HEK293T (cell line): ENCODE data around the gene ALDH16A1.

Experiments used
- CTCF ChIA-PET: fragments of 350-600 bp; formaldehyde crosslinking; extraction: SDS; loops from one replicate; lab custom pipeline; 2021; ENCODE audit warnings: antibody characterized with exemption, inconsistent platforms; lab: Yijun Ruan, JAX
- POLR2A ChIA-PET: fragments of 350-600 bp; formaldehyde crosslinking; extraction: SDS; loops from one replicate; lab custom pipeline; 2020; ENCODE audit warnings: antibody characterized with exemption, inconsistent platforms; lab: Yijun Ruan, JAX
- DNase-seq: peaks from one replicate; pipeline ENCODE4 v3.0.0; 2012; ENCODE audit warnings: mixed read lengths; ENCODE audit errors: extremely low spot score
- ARNT ChIP-seq: fragments of 450-650 bp; IDR thresholded peaks from 2 replicates; pipeline ENCODE4 v1.6.1; 2017; ENCODE audit warnings: mild to moderate bottlenecking
- BHLHE40 ChIP-seq: fragments of 450-650 bp; IDR thresholded peaks from 2 replicates; pipeline ENCODE4 v1.6.1; 2016; ENCODE audit warnings: mild to moderate bottlenecking, moderate library complexity, borderline replicate concordance
- CTBP1 ChIP-seq: fragments of 450-650 bp; IDR thresholded peaks from 2 replicates; pipeline ENCODE4 v1.6.1; 2016; ENCODE audit warnings: borderline replicate concordance
- ELF4 ChIP-seq: fragments of 450-650 bp; IDR thresholded peaks from 2 replicates; pipeline ENCODE4 v1.6.1; 2017; ENCODE audit warnings: antibody characterized with exemption
- FOXA1 ChIP-seq: fragments of 450-650 bp; IDR thresholded peaks from 2 replicates; pipeline ENCODE4 v1.6.1; 2016; ENCODE audit warnings: mild to moderate bottlenecking
- FOXK2 ChIP-seq: fragments of 450-650 bp; IDR thresholded peaks from 2 replicates; pipeline ENCODE4 v1.6.1; 2016; ENCODE audit warnings: mild to moderate bottlenecking
- FOXM1 ChIP-seq: fragments of 450-650 bp; IDR thresholded peaks from 2 replicates; pipeline ENCODE4 v1.6.1; 2017; ENCODE audit warnings: mild to moderate bottlenecking, borderline replicate concordance
- HDGF ChIP-seq: fragments of 450-650 bp; IDR thresholded peaks from 2 replicates; pipeline ENCODE4 v1.6.1; 2017; ENCODE audit warnings: antibody characterized with exemption, borderline replicate concordance
- L3MBTL2 ChIP-seq: fragments of 450-650 bp; conservative IDR thresholded peaks from 2 replicates; pipeline ENCODE4 v1.6.1; 2016; ENCODE audit warnings: mild to moderate bottlenecking
- LEF1 ChIP-seq: fragments of 450-650 bp; IDR thresholded peaks from 2 replicates; pipeline ENCODE4 v1.6.1; 2017; ENCODE audit warnings: mild to moderate bottlenecking, borderline replicate concordance
- NFRKB ChIP-seq: fragments of 450-650 bp; IDR thresholded peaks from 2 replicates; pipeline ENCODE4 v1.6.1; 2016; ENCODE audit warnings: mild to moderate bottlenecking, moderate library complexity
- PKNOX1 ChIP-seq: fragments of 450-650 bp; IDR thresholded peaks from 2 replicates; pipeline ENCODE4 v1.6.1; 2016
- SP1 ChIP-seq: fragments of 450-650 bp; IDR thresholded peaks from 2 replicates; pipeline ENCODE4 v1.6.1; 2017
- SUZ12 ChIP-seq: fragments of 450-650 bp; IDR thresholded peaks from 2 replicates; pipeline ENCODE4 v1.6.1; 2016; ENCODE audit warnings: mild to moderate bottlenecking
- TARDBP ChIP-seq: fragments of 450-650 bp; IDR thresholded peaks from 2 replicates; pipeline ENCODE4 v1.6.1; 2016
- ZNF384 ChIP-seq: fragments of 450-650 bp; IDR thresholded peaks from 2 replicates; pipeline ENCODE4 v1.6.1; 2016

The ALDH16A1 gene

GRCh38 chr19:49450405-49450804, 2.6 kb upstream of the ALDH16A1 start:
- CTCF ChIA-PET: no interaction called here
- no peak for DNase-seq
- TF ChIP-seq SP1 (no peak), NFRKB (no peak), LEF1 (no peak), CTBP1 (no peak), FOXK2 (no peak), SUZ12 (no peak), ARNT (no peak), TARDBP (no peak), FOXM1 (no peak), BHLHE40 (no peak), HDGF (no peak), PKNOX1 (no peak), L3MBTL2 (no peak), FOXA1 (no peak), ELF4 (no peak)
- POLR2A ChIA-PET: interaction anchor here (2.1 to 4.7 kb wide), 2 partner anchors 8 to 44 kb away, joined by 20 to 41 read pairs; partner anchors contain the start of genes RPS11 and SLC17A7

- TF ChIP-seq L3MBTL2 (peak; percentile 82), SUZ12 (no peak), PKNOX1 (peak; percentile 98), BHLHE40 (no peak), ELF4 (peak; percentile 86)
- ChIA-PET POLR2A (interaction anchor here (0.5 to 4.7 kb wide), 22 partner anchors 8 to 224 kb away, joined by 3 to 41 read pairs (median 4); partner anchors contain the start of genes FLT3LG, GFY, RPS11 and SLC17A7), CTCF (interaction anchor here (0.6 to 2.3 kb wide), 5 partner anchors 9 to 179 kb away, joined by 3 to 6 read pairs (median 4); no protein-coding TSS in a partner anchor)
- DNase-seq: peak; percentile 89
Observed at GRCh38 chr19:49451430-49452181, 1.4 kb upstream of the ALDH16A1 start, which contains the start of gene PIH1D1. TSS of gene PIH1D1 (minus strand) at chr19:49451814. CDS start at chr19:49451574, 240 bp downstream.

- ChIA-PET POLR2A (interaction anchor here (0.7 to 4.7 kb wide), 27 partner anchors 8 to 727 kb away, joined by 3 to 41 read pairs (median 5); partner anchors contain the start of genes FLT3LG, GFY, RPS11 and SLC17A7), CTCF (interaction anchor here (1.2 to 2.3 kb wide), 3 partner anchors 9 to 22 kb away, joined by 3 to 6 read pairs (median 6); no protein-coding TSS in a partner anchor)
- TF ChIP-seq PKNOX1: no peak
- no peak for TF ChIP-seq ARNT
- no peak for TF ChIP-seq SUZ12
- TF ChIP-seq ELF4: no peak; the same call in 1 of the 2 replicates
- DNase-seq: no peak
Observed at GRCh38 chr19:49453757-49454240, 774 bp downstream of the ALDH16A1 start.

GRCh38 chr19:49455773-49456172, 2.7 kb downstream of the ALDH16A1 start:
- ChIA-PET POLR2A (interaction anchor here (1.3 to 2.3 kb wide), 2 partner anchors 13 to 40 kb away, joined by 3 to 4 read pairs; no protein-coding TSS in a partner anchor), CTCF (no interaction called here)
- no peak for TF ChIP-seq FOXK2
- no peak for TF ChIP-seq ARNT
- no peak for TF ChIP-seq SP1
- TF ChIP-seq CTBP1: no peak
- TF ChIP-seq ELF4: no peak
- TF ChIP-seq FOXA1: no peak
- no peak for TF ChIP-seq BHLHE40
- TF ChIP-seq PKNOX1: no peak
- no peak for TF ChIP-seq SUZ12
- no peak for TF ChIP-seq HDGF
- TF ChIP-seq L3MBTL2: no peak
- TF ChIP-seq TARDBP: no peak
- no peak for TF ChIP-seq NFRKB
- no peak for TF ChIP-seq ZNF384
- TF ChIP-seq LEF1: no peak
- no peak for TF ChIP-seq FOXM1
- no peak for DNase-seq

GRCh38 chr19:49456326-49456725, 3.3 kb downstream of the ALDH16A1 start:
- DNase-seq: no peak
- ChIA-PET POLR2A (interaction anchor here (1.3 to 2.3 kb wide), 2 partner anchors 12 to 39 kb away, joined by 3 to 4 read pairs; no protein-coding TSS in a partner anchor), CTCF (no interaction called here)
- TF ChIP-seq PKNOX1 (no peak), LEF1 (no peak), CTBP1 (no peak), SUZ12 (no peak), FOXM1 (no peak), NFRKB (no peak), FOXA1 (no peak), ARNT (no peak), SP1 (no peak), FOXK2 (no peak), ELF4 (no peak), L3MBTL2 (no peak), TARDBP (no peak), BHLHE40 (no peak)
